GM18907 (cell line): ENCODE measurements around the gene LYPLA2.

ENCODE experiments used
- ATAC-seq: cut with Tn5 transposase; IDR thresholded peaks from one replicate; pipeline ENCODE4 v1.9.1; 2021; ENCODE audit warnings: mild to moderate bottlenecking, moderate library complexity; ENCODE audit not compliant: unreplicated experiment

Gene LYPLA2

GRCh38 chr1:23790696-23791515, at the start of gene LYPLA2:
Gene LYPLA2, plus strand, starts transcription at chr1:23791145. Its CDS starts 1,538 bp downstream, at chr1:23792683.
- peak; percentile 66 for ATAC-seq

- ATAC-seq: no peak
Observed at GRCh38 chr1:23741609-23742008, 49.3 kb upstream of the LYPLA2 start.

- peak; percentile 19 for ATAC-seq
Observed at GRCh38 chr1:23742670-23743286, 48.2 kb upstream of the LYPLA2 start.

GRCh38 chr1:23743287-23744152, 47.4 kb upstream of the LYPLA2 start, which contains the start of gene ELOA:
Gene ELOA, plus strand, starts transcription at chr1:23743471. Its CDS starts 33 bp downstream, at chr1:23743504.
- ATAC-seq: peak; percentile 74

- ATAC-seq: no peak
Observed at GRCh38 chr1:23745515-23745914, 45.4 kb upstream of the LYPLA2 start.

- ATAC-seq: no peak
Observed at GRCh38 chr1:23748016-23748415, 42.9 kb upstream of the LYPLA2 start.

- ATAC-seq: no peak
Observed at GRCh38 chr1:23751050-23751814, 39.7 kb upstream of the LYPLA2 start.

- no peak for ATAC-seq
Observed at GRCh38 chr1:23751815-23752200, 39.1 kb upstream of the LYPLA2 start.

GRCh38 chr1:23752909-23753308, 38.0 kb upstream of the LYPLA2 start:
- ATAC-seq: no peak

- ATAC-seq: no peak
Observed at GRCh38 chr1:23756676-23757075, 34.3 kb upstream of the LYPLA2 start.

GRCh38 chr1:23757812-23758211, 33.1 kb upstream of the LYPLA2 start:
- ATAC-seq: no peak

- ATAC-seq: no peak
Observed at GRCh38 chr1:23759277-23759676, 31.7 kb upstream of the LYPLA2 start.

- no peak for ATAC-seq
Observed at GRCh38 chr1:23763041-23763577, 27.8 kb upstream of the LYPLA2 start.

GRCh38 chr1:23768733-23769132, 22.2 kb upstream of the LYPLA2 start:
- no peak for ATAC-seq

GRCh38 chr1:23772049-23772853, 18.7 kb upstream of the LYPLA2 start:
- peak; percentile 67 for ATAC-seq

GRCh38 chr1:23772854-23773242, 18.1 kb upstream of the LYPLA2 start:
- ATAC-seq: no peak

GRCh38 chr1:23774174-23774880, 16.6 kb upstream of the LYPLA2 start:
- no peak for ATAC-seq

- no peak for ATAC-seq
Observed at GRCh38 chr1:23776217-23776616, 14.7 kb upstream of the LYPLA2 start.
